Measurements from ENCODE around the gene LIPC.

LIPC gene

GRCh38 chr15:58431221-58432149, at the start of gene LIPC:
Gene LIPC (plus strand): TSS chr15:58431991. CDS start chr15:58432033, 42 bp downstream.
- DNase-seq, result no peak

- DNase-seq, result no peak
Observed at GRCh38 chr15:58383876-58384275, 47.9 kb upstream of the LIPC start.

- DNase-seq, result no peak
Observed at GRCh38 chr15:58384667-58385066, 47.1 kb upstream of the LIPC start.

- DNase-seq, result no peak
Observed at GRCh38 chr15:58386081-58386480, 45.7 kb upstream of the LIPC start.

GRCh38 chr15:58386641-58387040, 45.1 kb upstream of the LIPC start:
- no peak for DNase-seq

GRCh38 chr15:58387130-58387529, 44.7 kb upstream of the LIPC start:
- no peak for DNase-seq

GRCh38 chr15:58388211-58388610, 43.6 kb upstream of the LIPC start:
- no peak for DNase-seq

- DNase-seq, result no peak
Observed at GRCh38 chr15:58390118-58390517, 41.7 kb upstream of the LIPC start.

- no peak for DNase-seq
Observed at GRCh38 chr15:58390655-58391054, 41.1 kb upstream of the LIPC start.

- DNase-seq, result no peak
Observed at GRCh38 chr15:58391088-58391487, 40.7 kb upstream of the LIPC start.

GRCh38 chr15:58392141-58392540, 39.6 kb upstream of the LIPC start:
- DNase-seq, result no peak

GRCh38 chr15:58392611-58393161, 39.1 kb upstream of the LIPC start:
- no peak for DNase-seq

- no peak for DNase-seq
Observed at GRCh38 chr15:58393241-58393662, 38.5 kb upstream of the LIPC start.

- no peak for DNase-seq
Observed at GRCh38 chr15:58396181-58396580, 35.6 kb upstream of the LIPC start.

GRCh38 chr15:58398071-58398470, 33.7 kb upstream of the LIPC start:
- no peak for DNase-seq

- DNase-seq, result no peak
Observed at GRCh38 chr15:58398643-58399042, 33.1 kb upstream of the LIPC start.

- no peak for DNase-seq
Observed at GRCh38 chr15:58399739-58400138, 32.1 kb upstream of the LIPC start.

GRCh38 chr15:58401276-58401675, 30.5 kb upstream of the LIPC start:
- no peak for DNase-seq

GRCh38 chr15:58401991-58402649, 29.7 kb upstream of the LIPC start:
- DNase-seq, result no peak

- DNase-seq, result no peak
Observed at GRCh38 chr15:58403581-58403980, 28.2 kb upstream of the LIPC start.

GRCh38 chr15:58404020-58404419, 27.8 kb upstream of the LIPC start:
- no peak for DNase-seq

- no peak for DNase-seq
Observed at GRCh38 chr15:58404722-58405121, 27.1 kb upstream of the LIPC start.

GRCh38 chr15:58405865-58406264, 25.9 kb upstream of the LIPC start:
- DNase-seq, result no peak

- no peak for DNase-seq
Observed at GRCh38 chr15:58406811-58407210, 25.0 kb upstream of the LIPC start.

Measured in midbrain (tissue), 1 donor.